DND-41 (cell line): ENCODE data around the gene TBC1D9.

Experiments used
- CTCF ChIP-seq: IDR thresholded peaks from 2 replicates; pipeline ENCODE4 v1.5.1; 2012; ENCODE audit warnings: borderline replicate concordance, low read length, moderate library complexity, mild to moderate bottlenecking; ENCODE audit not compliant: poor library complexity, severe bottlenecking; ENCODE audit errors: extremely low read depth
- EZH2 ChIP-seq: IDR thresholded peaks from 3 replicates; pipeline ENCODE4 v1.6.1; 2012; ENCODE audit warnings: borderline replicate concordance, low read depth, mild to moderate bottlenecking, moderate library complexity, low read length, inconsistent platforms; ENCODE audit not compliant: severe bottlenecking

DNA sequence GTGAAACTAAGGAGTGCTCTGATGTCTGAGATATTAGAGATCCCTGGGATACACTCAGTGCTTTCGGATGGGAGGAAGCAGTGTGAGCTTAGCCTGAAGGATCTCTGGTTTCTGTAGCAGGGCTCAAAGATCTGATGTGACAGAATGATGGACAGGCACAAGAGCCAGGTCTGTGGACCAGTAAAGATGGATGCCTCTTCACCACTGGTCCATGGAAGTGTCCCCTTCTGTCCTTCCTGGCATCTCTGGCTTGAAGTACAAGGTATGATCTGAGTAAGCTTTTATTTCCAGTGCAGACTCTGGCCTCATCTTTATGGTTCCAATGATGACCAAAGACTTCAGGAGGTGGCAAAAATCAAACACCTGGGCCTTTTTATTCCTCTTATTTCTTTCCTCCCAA is 88.1 kb downstream of the TBC1D9 start:
- no peak for TF ChIP-seq CTCF
- no peak for TF ChIP-seq EZH2
